AG10803 (cell line): ENCODE results near the gene KCNE3.

Experiments
- DNase-seq: peaks from one replicate; pipeline ENCODE4 v3.0.0; 2010; ENCODE audit warnings: low read depth
- H3K4me3 ChIP-seq: 2 replicates; pipeline ENCODE4 v1.5.1; 2011; ENCODE audit warnings: mild to moderate bottlenecking, low read length, control low read depth
- CTCF ChIP-seq: conservative IDR thresholded peaks from 2 replicates; pipeline ENCODE4 v1.5.1; 2011; ENCODE audit warnings: mild to moderate bottlenecking, low read length, control low read depth, inconsistent platforms

KCNE3 gene

GRCh38 chr11:74471668-74472429 lies 4.5 kb upstream of the KCNE3 start:
- H3K4me3 ChIP-seq, result no peak overlapping the region
- TF ChIP-seq CTCF, result no peak
- no peak for DNase-seq

- TF ChIP-seq CTCF, result no peak
- H3K4me3 ChIP-seq, result no peak overlapping the region
- no peak for DNase-seq
Observed at GRCh38 chr11:74471037-74471436, 3.7 kb upstream of the KCNE3 start.

GRCh38 chr11:74470526-74470925 lies 3.2 kb upstream of the KCNE3 start:
- no peak overlapping the region for H3K4me3 ChIP-seq
- TF ChIP-seq CTCF, result no peak
- no peak for DNase-seq

GRCh38 chr11:74468936-74469335 lies 1.6 kb upstream of the KCNE3 start:
- H3K4me3 ChIP-seq, result no peak overlapping the region
- no peak for DNase-seq
- TF ChIP-seq CTCF, result no peak

GRCh38 chr11:74468521-74468920 lies 1.2 kb upstream of the KCNE3 start:
- no peak overlapping the region for H3K4me3 ChIP-seq

GRCh38 chr11:74468058-74468457 lies 709 bp upstream of the KCNE3 start:
- H3K4me3 ChIP-seq, result no peak overlapping the region
- no peak for TF ChIP-seq CTCF
- no peak for DNase-seq

More at GRCh38 chr11:74468521-74468920, 1.2 kb upstream of the KCNE3 start:
- no peak for TF ChIP-seq CTCF
- no peak for DNase-seq

GRCh38 chr11:74465291-74465708 lies 2.0 kb downstream of the KCNE3 start:
- no peak for TF ChIP-seq CTCF
- no peak overlapping the region for H3K4me3 ChIP-seq
- no peak for DNase-seq
